Endometrial microvascular endothelial cells (primary cell): ENCODE measurements around the gene RDH13. TPM values are rescaled to one million over a fixed set of nuclear protein-coding genes. Genes with fewer than 3 reads are reported as not detected.
"Not testable (repeated sequence)": the region's sequence is repeated elsewhere in the genome, so short reads cannot be mapped to it uniquely, and the experiment has no call there.

Experiments used
- in situ Hi-C: cut with HindIII; loops from 2 replicates; pipeline ENCODE4 v1.10.0; 2017; ENCODE audit warnings: low sequenced_read_pairs, low pct_unique_long_range_greater_than_20kb; ENCODE audit errors: inconsistent ontology term
- total RNA-seq: library from RNA; depleted of rRNA; stranded (reverse); fragments of >200 nt; gene quantifications from one replicate; pipeline ENCODE4 v1.2.3, GENCODE V29; 2015; ENCODE audit errors: inconsistent ontology term

The RDH13 gene
- 9.8 TPM for total RNA-seq

- in situ Hi-C loops: no loop called here
Observed at GRCh38 chr19:55062735-55063491, at the start of gene RDH13. Gene RDH13, minus strand, starts transcription at chr19:55063148. Its CDS starts 116 bp downstream, at chr19:55063032.

GRCh38 chr19:55112246-55112776, 49.4 kb upstream of the RDH13 start:
- in situ Hi-C loops: no loop called here

GRCh38 chr19:55111238-55111831, 48.4 kb upstream of the RDH13 start:
- in situ Hi-C loops: no loop called here

GRCh38 chr19:55109527-55110291, 46.8 kb upstream of the RDH13 start:
- in situ Hi-C loops: no loop called here

- in situ Hi-C loops: not testable (repeated sequence)
Observed at GRCh38 chr19:55107252-55107651, 44.3 kb upstream of the RDH13 start.

GRCh38 chr19:55106591-55106990, 43.6 kb upstream of the RDH13 start:
- in situ Hi-C loops: no loop called here

- in situ Hi-C loops: no loop called here
Observed at GRCh38 chr19:55105237-55105636, 42.3 kb upstream of the RDH13 start.

GRCh38 chr19:55103190-55103589, 40.2 kb upstream of the RDH13 start:
- in situ Hi-C loops: no loop called here

- in situ Hi-C loops: no loop called here
Observed at GRCh38 chr19:55101261-55101660, 38.3 kb upstream of the RDH13 start.

- in situ Hi-C loops: no loop called here
Observed at GRCh38 chr19:55099557-55100506, 36.9 kb upstream of the RDH13 start.

- in situ Hi-C loops: no loop called here
Observed at GRCh38 chr19:55098716-55099556, 36.0 kb upstream of the RDH13 start.

- in situ Hi-C loops: no loop called here
Observed at GRCh38 chr19:55097864-55098715, 35.1 kb upstream of the RDH13 start.

- in situ Hi-C loops: no loop called here
Observed at GRCh38 chr19:55096061-55096701, 33.2 kb upstream of the RDH13 start.

- in situ Hi-C loops: no loop called here
Observed at GRCh38 chr19:55095260-55096060, 32.5 kb upstream of the RDH13 start.

GRCh38 chr19:55094456-55095259, 31.7 kb upstream of the RDH13 start:
- in situ Hi-C loops: no loop called here
